Activated CD8-positive, alpha-beta memory T cell treated with anti-CD3 and anti-CD28 coated beads, Interleukin-2, amount 50 U/mL, for 48 hours (primary cell): ENCODE data around the gene CYTL1.

Source experiments
- DNase-seq: peaks from one replicate; pipeline ENCODE4 v3.0.0-alpha.2; 2020

CYTL1 gene

GRCh38 chr4:4995103-4995907 is 24.0 kb downstream of the CYTL1 start:
- DNase-seq: peak; percentile 72

GRCh38 chr4:4994312-4995097 is 24.8 kb downstream of the CYTL1 start:
- no peak for DNase-seq

GRCh38 chr4:4992833-4993232 is 26.4 kb downstream of the CYTL1 start:
- no peak for DNase-seq

GRCh38 chr4:4991541-4992099 is 27.6 kb downstream of the CYTL1 start:
- no peak for DNase-seq

- no peak for DNase-seq
Measured at GRCh38 chr4:4990857-4991540, 28.3 kb downstream of the CYTL1 start.

- DNase-seq: no peak
Measured at GRCh38 chr4:4990329-4990728, 28.9 kb downstream of the CYTL1 start.

GRCh38 chr4:4989083-4989622 is 30.1 kb downstream of the CYTL1 start:
- DNase-seq: no peak

- DNase-seq: no peak
Measured at GRCh38 chr4:4987656-4988055, 31.6 kb downstream of the CYTL1 start.

- no peak for DNase-seq
Measured at GRCh38 chr4:4986841-4987240, 32.4 kb downstream of the CYTL1 start.

GRCh38 chr4:4985844-4986243 is 33.4 kb downstream of the CYTL1 start:
- no peak for DNase-seq

GRCh38 chr4:4985036-4985435 is 34.2 kb downstream of the CYTL1 start:
- no peak for DNase-seq

GRCh38 chr4:4984186-4984585 is 35.1 kb downstream of the CYTL1 start:
- no peak for DNase-seq

- no peak for DNase-seq
Measured at GRCh38 chr4:4981827-4982226, 37.4 kb downstream of the CYTL1 start.

GRCh38 chr4:4981427-4981826 is 37.8 kb downstream of the CYTL1 start:
- DNase-seq: no peak

- DNase-seq: no peak
Measured at GRCh38 chr4:4980621-4981230, 38.5 kb downstream of the CYTL1 start.

- DNase-seq: no peak
Measured at GRCh38 chr4:4979971-4980370, 39.3 kb downstream of the CYTL1 start.

GRCh38 chr4:4974727-4975126 is 44.5 kb downstream of the CYTL1 start:
- no peak for DNase-seq

- DNase-seq: no peak
Measured at GRCh38 chr4:4971796-4972195, 47.5 kb downstream of the CYTL1 start.

GRCh38 chr4:4969298-4969697 is 50.0 kb downstream of the CYTL1 start:
- DNase-seq: no peak

GRCh38 chr4:4968161-4968725 is 51.0 kb downstream of the CYTL1 start:
- DNase-seq: no peak
